ENCODE results near the gene LCN6. TPM values are rescaled to one million over a fixed set of nuclear protein-coding genes. Genes with fewer than 3 reads are reported as not detected.
"Not testable (repeated sequence)": the region's sequence is repeated elsewhere in the genome, so short reads cannot be mapped to it uniquely, and the experiment has no call there.

The LCN6 gene
- total and polyA plus RNA-seq, 8 donors = 0.38 to 18.9 TPM; not detected in 6

GRCh38 chr9:136761545-136761981, 13.2 kb upstream of the LCN6 start:
- Histone ChIP-seq H3K27me3 (peaks cover 0 to 42% of the 10 kb centered on the region in 2 donors), H3K27ac (no peak overlapping the region), H3K4me3 (no peak overlapping the region), H3K9me3 (peaks cover 0 to 1% of the 10 kb centered on the region in 2 donors), H3K4me1 (no peaks in the 10 kb centered on the region), H3K36me3 (no peaks in the 10 kb centered on the region)
- ATAC-seq (no peak), DNase-seq (peak in 1 of 4 donors; percentile 58)
- intact Hi-C loops (cut with DNase I) = no loop called here
- TF ChIP-seq CTCF (IDR thresholded peaks at IDR 0.05) = no peak

- H3K4me1 ChIP-seq; H3K36me3 ChIP-seq; intact Hi-C loops (cut with DNase I); H3K9me3 ChIP-seq; H3K4me3 ChIP-seq; H3K27ac ChIP-seq: not testable (repeated sequence)
- H3K27me3 ChIP-seq = peaks cover 0 to 42% of the 10 kb centered on the region in 2 donors
- DNase-seq (peak in 1 of 4 donors; percentile 79), ATAC-seq (peak; percentile 62)
- peak in 1 of 2 donors; percentile 27 for TF ChIP-seq CTCF (IDR thresholded peaks at IDR 0.05)
Observed at GRCh38 chr9:136760834-136761544, 12.7 kb upstream of the LCN6 start.

- no peak for ATAC-seq
- peak in 1 of 4 donors; percentile 72 for DNase-seq
- H3K9me3 ChIP-seq = peaks cover 0 to 1% of the 10 kb centered on the region in 2 donors
Observed at GRCh38 chr9:136760424-136760823, 12.1 kb upstream of the LCN6 start.

GRCh38 chr9:136759436-136760325, 11.4 kb upstream of the LCN6 start:
- no peak for TF ChIP-seq CTCF (IDR thresholded peaks at IDR 0.05)
- Histone ChIP-seq H3K4me1 (no peaks in the 10 kb centered on the region), H3K36me3 (no peaks in the 10 kb centered on the region), H3K27ac (no peak overlapping the region), H3K27me3 (peaks cover 0 to 48% of the 10 kb centered on the region in 2 donors), H3K9me3 (peaks cover 0 to 1% of the 10 kb centered on the region in 2 donors), H3K4me3 (no peak overlapping the region)
- intact Hi-C loops (cut with DNase I) = no loop called here
- ATAC-seq = no peak
- DNase-seq = peak in 1 of 4 donors; percentile 58

More at GRCh38 chr9:136760424-136760823, 12.1 kb upstream of the LCN6 start:
- no peak overlapping the region for H3K27ac ChIP-seq
- H3K36me3 ChIP-seq = no peaks in the 10 kb centered on the region
- H3K27me3 ChIP-seq = peaks cover 0 to 42% of the 10 kb centered on the region in 2 donors
- intact Hi-C loops (cut with DNase I) = no loop called here
- H3K4me1 ChIP-seq = no peaks in the 10 kb centered on the region
- TF ChIP-seq CTCF (IDR thresholded peaks at IDR 0.05) = no peak
- no peak overlapping the region for H3K4me3 ChIP-seq

- peaks cover 0 to 48% of the 10 kb centered on the region in 2 donors for H3K27me3 ChIP-seq
- intact Hi-C loops (cut with DNase I) = no loop called here
- no peak overlapping the region for H3K4me3 ChIP-seq
- no peak for ATAC-seq
- H3K4me1 ChIP-seq = no peaks in the 10 kb centered on the region
- peak in 1 of 4 donors; percentile 67 for DNase-seq
- H3K36me3 ChIP-seq = no peaks in the 10 kb centered on the region
- no peak overlapping the region for H3K27ac ChIP-seq
- TF ChIP-seq CTCF (IDR thresholded peaks at IDR 0.05) = no peak
- H3K9me3 ChIP-seq = peaks cover 0 to 1% of the 10 kb centered on the region in 2 donors
Observed at GRCh38 chr9:136759001-136759400, 10.7 kb upstream of the LCN6 start.

Data from left lung (tissue), 10 donors.